Muscle layer of duodenum (tissue), 2 donors: ENCODE measurements around the gene TFEB.

Source experiments
- H3K27ac ChIP-seq: one replicate; pipeline ENCODE4 v1.7.0; 2013; ENCODE audit warnings: mild to moderate bottlenecking, low read length
- H3K27me3 ChIP-seq: one replicate; pipeline ENCODE4 v1.7.0; 2013; ENCODE audit warnings: low read depth, mild to moderate bottlenecking, control low read depth, low read length
- H3K36me3 ChIP-seq, 2 donors: one replicate each; pipeline ENCODE4 v1.7.0; 2013; ENCODE audit warnings: low read length in 2 of 2, control low read depth in 1 of 2, mild to moderate bottlenecking in 1 of 2; ENCODE audit not compliant: insufficient read depth in 2 of 2, control insufficient read depth in 1 of 2
- H3K4me1 ChIP-seq, 2 donors: one replicate each; pipeline ENCODE4 v1.7.0; 2013; ENCODE audit warnings: low read length in 2 of 2, mild to moderate bottlenecking in 2 of 2, control low read depth in 1 of 2, moderate library complexity in 1 of 2; ENCODE audit not compliant: insufficient read depth in 2 of 2, control insufficient read depth in 1 of 2
- H3K4me3 ChIP-seq, 2 donors: one replicate each; pipeline ENCODE4 v1.7.0; 2013; ENCODE audit warnings: low read length in 2 of 2, low read depth in 1 of 2, mild to moderate bottlenecking in 1 of 2
- H3K9me3 ChIP-seq, 2 donors: one replicate each; pipeline ENCODE4 v1.7.0; 2013; ENCODE audit warnings: low read length in 2 of 2, control low read depth in 1 of 2, mild to moderate bottlenecking in 1 of 2; ENCODE audit not compliant: control insufficient read depth in 1 of 2
- donor health status: healthy.

The TFEB gene

GRCh38 chr6:41672016-41672415, 63.4 kb downstream of the TFEB start:
- Histone ChIP-seq H3K27me3 (no peaks in the 10 kb centered on the region), H3K9me3 (peaks cover 0 to 3% of the 10 kb centered on the region in 2 donors), H3K36me3 (no peaks in the 10 kb centered on the region), H3K4me3 (no peak overlapping the region), H3K4me1 (no peaks in the 10 kb centered on the region), H3K27ac (no peak overlapping the region)

GRCh38 chr6:41671376-41671775, 64.0 kb downstream of the TFEB start:
- Histone ChIP-seq H3K4me3 (no peak overlapping the region), H3K27me3 (no peaks in the 10 kb centered on the region), H3K27ac (no peak overlapping the region), H3K36me3 (no peaks in the 10 kb centered on the region), H3K4me1 (no peaks in the 10 kb centered on the region), H3K9me3 (peaks cover 0 to 3% of the 10 kb centered on the region in 2 donors)

- H3K27me3 ChIP-seq = no peaks in the 10 kb centered on the region
- no peaks in the 10 kb centered on the region for H3K36me3 ChIP-seq
- H3K4me3 ChIP-seq = no peak overlapping the region
- no peaks in the 10 kb centered on the region for H3K4me1 ChIP-seq
- H3K9me3 ChIP-seq = peaks cover 0 to 3% of the 10 kb centered on the region in 2 donors
- no peak overlapping the region for H3K27ac ChIP-seq
These were observed 64.6 kb downstream of the TFEB start for GRCh38 chr6:41670703-41671360.

- H3K4me1 ChIP-seq = no peaks in the 10 kb centered on the region
- peaks cover 0 to 3% of the 10 kb centered on the region in 2 donors for H3K9me3 ChIP-seq
- H3K27me3 ChIP-seq = no peaks in the 10 kb centered on the region
- H3K27ac ChIP-seq = no peak overlapping the region
- no peak overlapping the region for H3K4me3 ChIP-seq
- H3K36me3 ChIP-seq = no peaks in the 10 kb centered on the region
These were observed 66.4 kb downstream of the TFEB start for GRCh38 chr6:41668968-41669367.

- Histone ChIP-seq H3K27ac (no peak overlapping the region), H3K27me3 (no peaks in the 10 kb centered on the region), H3K9me3 (peaks cover 0 to 3% of the 10 kb centered on the region in 2 donors), H3K36me3 (no peaks in the 10 kb centered on the region), H3K4me3 (no peak overlapping the region), H3K4me1 (no peaks in the 10 kb centered on the region)
These were observed 68.2 kb downstream of the TFEB start for GRCh38 chr6:41667195-41667594.

GRCh38 chr6:41664271-41664670, 71.1 kb downstream of the TFEB start:
- H3K27me3 ChIP-seq = no peaks in the 10 kb centered on the region
- H3K27ac ChIP-seq = no peak overlapping the region
- no peaks in the 10 kb centered on the region for H3K4me1 ChIP-seq
- no peak overlapping the region for H3K4me3 ChIP-seq
- no peaks in the 10 kb centered on the region for H3K36me3 ChIP-seq
- peaks cover 0 to 2% of the 10 kb centered on the region in 2 donors for H3K9me3 ChIP-seq

GRCh38 chr6:41663568-41663967, 71.8 kb downstream of the TFEB start:
- Histone ChIP-seq H3K9me3 (no peaks in the 10 kb centered on the region), H3K36me3 (no peaks in the 10 kb centered on the region), H3K4me3 (no peak overlapping the region), H3K27ac (no peak overlapping the region), H3K27me3 (no peaks in the 10 kb centered on the region), H3K4me1 (no peaks in the 10 kb centered on the region)

- H3K4me1 ChIP-seq = no peaks in the 10 kb centered on the region
- H3K27ac ChIP-seq = no peak overlapping the region
- no peaks in the 10 kb centered on the region for H3K36me3 ChIP-seq
- H3K9me3 ChIP-seq = no peaks in the 10 kb centered on the region
- no peaks in the 10 kb centered on the region for H3K27me3 ChIP-seq
- no peak overlapping the region for H3K4me3 ChIP-seq
These were observed 75.5 kb downstream of the TFEB start for GRCh38 chr6:41659935-41660334.

GRCh38 chr6:41658636-41659035, 76.8 kb downstream of the TFEB start:
- Histone ChIP-seq H3K9me3 (no peaks in the 10 kb centered on the region), H3K27ac (no peak overlapping the region), H3K36me3 (no peaks in the 10 kb centered on the region), H3K4me1 (no peaks in the 10 kb centered on the region), H3K27me3 (no peaks in the 10 kb centered on the region), H3K4me3 (no peak overlapping the region)

- Histone ChIP-seq H3K9me3 (no peaks in the 10 kb centered on the region), H3K4me3 (no peak overlapping the region), H3K27ac (no peak overlapping the region), H3K36me3 (no peaks in the 10 kb centered on the region), H3K27me3 (no peaks in the 10 kb centered on the region), H3K4me1 (no peaks in the 10 kb centered on the region)
These were observed 78.0 kb downstream of the TFEB start for GRCh38 chr6:41657131-41658094.

GRCh38 chr6:41656002-41656691, 79.3 kb downstream of the TFEB start:
- H3K4me1 ChIP-seq = no peaks in the 10 kb centered on the region

More at GRCh38 chr6:41656002-41656691, 79.3 kb downstream of the TFEB start:
- no peaks in the 10 kb centered on the region for H3K36me3 ChIP-seq
- H3K27me3 ChIP-seq = no peaks in the 10 kb centered on the region
- no peak overlapping the region for H3K4me3 ChIP-seq
- no peak overlapping the region for H3K27ac ChIP-seq
- H3K9me3 ChIP-seq = no peaks in the 10 kb centered on the region
